ENCODE data around the gene SRPX2. TPM values are rescaled to one million over a fixed set of nuclear protein-coding genes. Genes with fewer than 3 reads are reported as not detected.

The SRPX2 gene, protein sequence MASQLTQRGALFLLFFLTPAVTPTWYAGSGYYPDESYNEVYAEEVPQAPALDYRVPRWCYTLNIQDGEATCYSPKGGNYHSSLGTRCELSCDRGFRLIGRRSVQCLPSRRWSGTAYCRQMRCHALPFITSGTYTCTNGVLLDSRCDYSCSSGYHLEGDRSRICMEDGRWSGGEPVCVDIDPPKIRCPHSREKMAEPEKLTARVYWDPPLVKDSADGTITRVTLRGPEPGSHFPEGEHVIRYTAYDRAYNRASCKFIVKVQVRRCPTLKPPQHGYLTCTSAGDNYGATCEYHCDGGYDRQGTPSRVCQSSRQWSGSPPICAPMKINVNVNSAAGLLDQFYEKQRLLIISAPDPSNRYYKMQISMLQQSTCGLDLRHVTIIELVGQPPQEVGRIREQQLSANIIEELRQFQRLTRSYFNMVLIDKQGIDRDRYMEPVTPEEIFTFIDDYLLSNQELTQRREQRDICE
- 2.0 to 2.7 TPM (median 2.5 TPM) in 5 replicates for total RNA-seq (2022; extraction: Qiagen RNA extraction)

DNA sequence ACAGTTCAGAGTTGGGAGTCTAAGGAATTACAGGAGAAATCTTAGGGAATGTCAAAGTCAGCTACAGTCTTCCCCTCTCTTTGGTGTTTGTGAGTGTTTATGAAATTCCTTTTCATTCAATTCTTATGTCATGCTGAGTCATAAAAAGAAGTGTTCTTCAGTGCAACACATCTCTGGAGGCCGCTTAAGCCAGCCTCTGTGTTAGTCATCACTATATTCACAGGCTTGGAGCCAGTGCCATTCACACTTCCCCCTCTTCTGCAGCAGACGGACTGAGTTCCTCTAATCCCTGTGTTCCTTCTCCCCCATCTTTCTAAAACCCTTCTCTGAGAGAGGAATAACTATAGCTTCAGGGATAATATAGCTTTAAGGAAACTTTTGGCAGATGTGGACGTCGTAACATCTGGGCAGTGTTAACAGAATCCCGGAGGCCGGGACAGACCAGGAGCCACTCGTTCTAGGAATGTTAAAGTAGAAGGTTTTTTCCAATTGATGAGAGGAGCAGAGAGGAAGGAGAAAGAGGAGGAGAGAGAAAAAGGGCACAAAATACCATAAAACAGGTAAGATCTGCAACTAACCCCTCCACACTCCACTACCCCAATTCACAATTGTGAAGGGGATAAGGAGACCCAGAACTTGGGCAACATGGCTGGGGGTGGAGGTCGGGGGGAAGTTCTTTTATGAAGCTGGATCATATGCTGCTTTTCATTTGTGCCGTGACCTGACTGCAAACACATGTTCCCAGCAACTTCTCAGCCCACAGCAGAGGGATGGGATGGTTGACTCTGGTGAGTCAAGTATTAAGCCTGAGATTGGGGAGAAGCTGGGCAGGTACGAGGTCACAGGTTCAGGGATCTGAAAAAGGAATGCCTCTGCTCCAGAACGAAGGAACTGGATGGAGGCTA, at the start of gene SRPX2:
SRPX2 (plus strand) TSS at position 244 of the 905 bp plus-strand sequence. CDS start 2,124 bp downstream, outside the sequence.

DNA sequence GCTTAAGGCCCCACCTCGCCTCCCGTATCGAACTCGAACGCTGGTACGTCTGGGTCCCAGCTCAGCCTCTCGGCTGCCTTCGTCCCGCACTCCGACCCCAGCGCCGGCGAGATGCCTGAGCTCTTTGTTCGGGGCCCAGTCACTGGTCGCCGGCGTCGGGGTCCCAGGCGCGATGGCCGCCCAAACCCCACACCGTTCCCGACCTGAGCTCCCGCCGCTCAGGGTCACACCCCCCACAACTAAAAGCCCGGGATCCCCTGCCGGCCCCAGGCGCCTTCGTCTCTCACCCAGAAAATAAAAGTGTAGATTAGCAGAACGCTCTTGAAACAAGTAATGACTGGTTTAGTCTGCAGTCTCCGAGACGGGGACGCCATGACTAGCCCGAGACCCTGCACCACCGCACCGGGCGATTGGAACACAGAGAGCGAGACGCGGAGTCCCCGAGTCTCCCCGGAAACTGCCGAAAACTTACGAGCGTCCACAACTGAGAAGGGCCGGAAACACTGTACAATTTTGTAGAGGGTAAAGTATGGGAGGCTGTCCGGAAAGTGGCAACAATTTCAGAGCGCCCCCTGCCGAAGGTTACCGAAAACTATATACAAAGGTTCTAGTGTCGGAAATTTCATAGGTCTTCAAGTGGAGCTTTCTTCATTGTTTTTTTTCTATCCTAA, 7.5 kb upstream of the SRPX2 start, which contains the start of gene TSPAN6:
TSPAN6 (minus strand) TSS at position 486 of the 671 bp plus-strand sequence; CDS start at position 374, 112 bp downstream.

Other genes with a start within 250 kb of the SRPX2 start
- 0.02 to 0.24 TPM (median 0.03 TPM) in 5 replicates for gene PCDH19, start 233.9 kb upstream of the SRPX2 start, total RNA-seq (2022; extraction: Qiagen RNA extraction)
- gene TNMD, start 59.3 kb upstream of the SRPX2 start, total RNA-seq (2022; extraction: Qiagen RNA extraction): not detected in 5 replicates
- 36.5 to 46.4 TPM (median 40.9 TPM) in 5 replicates for gene TSPAN6, start 7.4 kb upstream of the SRPX2 start, total RNA-seq (2022; extraction: Qiagen RNA extraction)
- 2.4 to 4.8 TPM (median 3.5 TPM) in 5 replicates for gene SYTL4, start 87.9 kb downstream of the SRPX2 start, total RNA-seq (2022; extraction: Qiagen RNA extraction)
- gene CSTF2, start 176.2 kb downstream of the SRPX2 start, total RNA-seq (2022; extraction: Qiagen RNA extraction): 29.3 to 36.5 TPM (median 29.8 TPM) in 5 replicates
- 0.05 to 0.15 TPM (median 0.10 TPM) in 4 of 5 replicates, not detected in the other for gene NOX1, start 230.2 kb downstream of the SRPX2 start, total RNA-seq (2022; extraction: Qiagen RNA extraction)

Measured in A549 treated with Hydrocortisone at 1 μM for 4 hours (cell line).